Activated gamma-delta T cell (primary cell): ENCODE data around the gene FEZF1.

Experiments
- DNase-seq: peaks from one replicate; lab custom pipeline; 2025; lab: John Stamatoyannopoulos, UW

The FEZF1 gene

DNA sequence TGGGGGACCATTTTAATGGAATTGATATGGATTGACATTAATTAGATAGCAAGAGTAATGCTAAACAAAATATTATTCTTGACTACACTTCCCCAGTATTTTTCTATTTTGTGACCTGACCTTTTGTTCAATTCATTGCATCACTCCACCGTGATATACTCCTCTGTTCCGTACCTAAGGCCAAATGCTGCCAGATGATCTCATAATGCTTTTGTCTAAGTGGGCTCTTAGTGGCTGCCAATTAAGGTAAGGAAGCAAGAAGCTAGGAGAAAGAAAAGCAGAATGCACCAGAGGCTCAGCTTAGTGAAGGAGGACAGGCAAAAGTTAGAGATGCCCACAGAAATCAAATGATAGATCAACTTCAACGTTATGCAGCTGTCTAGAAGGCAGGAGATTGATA is 36.4 kb downstream of the FEZF1 start:
- DNase-seq: no peak

DNA sequence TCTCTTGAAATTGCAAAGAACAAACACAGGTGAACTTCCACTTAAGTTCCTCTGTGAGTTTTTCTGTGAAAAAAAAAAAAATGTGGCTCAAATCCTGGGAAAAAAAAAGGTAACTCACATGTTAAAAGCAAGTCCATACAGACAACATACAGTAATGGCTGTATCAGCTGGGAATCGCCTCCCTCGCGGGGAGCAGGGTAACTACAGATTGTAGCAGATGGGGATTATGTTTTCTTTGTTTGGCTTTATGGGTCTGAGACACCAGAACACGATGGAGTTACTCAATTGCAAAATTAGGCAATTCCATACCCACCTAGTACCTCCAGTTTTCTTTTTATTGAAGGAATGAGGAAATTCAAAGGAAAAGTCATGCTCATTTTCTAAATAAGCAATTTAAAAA is 42.3 kb downstream of the FEZF1 start:
- DNase-seq: no peak

DNA sequence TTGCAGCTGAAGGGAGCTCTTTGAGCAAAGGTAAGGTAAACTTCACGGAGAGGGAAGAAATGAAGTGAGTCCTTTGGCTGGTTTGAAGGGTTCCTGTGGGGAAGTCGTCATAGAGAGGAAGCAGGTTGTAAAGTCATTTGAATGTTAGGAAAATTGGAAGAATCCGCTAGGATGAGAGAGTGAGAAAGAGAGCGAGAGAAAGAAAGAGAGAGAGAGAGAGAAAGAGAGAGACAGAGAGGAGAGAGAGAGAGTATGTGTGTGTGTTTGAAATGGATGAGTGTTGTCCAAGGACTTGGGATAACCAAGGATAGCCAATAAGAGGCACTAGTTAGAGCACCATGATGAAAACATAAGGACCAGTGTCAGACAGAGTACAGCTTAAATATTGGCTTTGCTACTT is 43.1 kb downstream of the FEZF1 start:
- DNase-seq: no peak

DNA sequence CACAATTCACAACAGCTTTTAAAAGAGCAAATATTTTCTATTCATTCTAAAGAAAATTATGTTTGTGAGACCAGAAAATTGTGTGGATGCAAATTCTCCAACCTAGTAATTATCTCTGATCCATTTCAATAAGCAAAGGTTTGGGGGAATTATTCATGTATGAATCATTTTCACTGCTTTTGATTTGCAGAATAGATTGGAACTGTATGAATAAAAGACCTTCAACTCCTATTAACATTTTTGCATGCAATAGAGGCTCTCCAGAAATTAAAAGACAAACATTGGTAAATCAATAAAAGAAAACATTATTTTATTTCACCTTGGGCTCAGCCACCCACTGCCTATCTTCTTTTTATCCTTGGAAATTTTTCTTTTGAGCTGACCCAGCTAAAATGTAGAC is 43.5 kb downstream of the FEZF1 start:
- DNase-seq: no peak

DNA sequence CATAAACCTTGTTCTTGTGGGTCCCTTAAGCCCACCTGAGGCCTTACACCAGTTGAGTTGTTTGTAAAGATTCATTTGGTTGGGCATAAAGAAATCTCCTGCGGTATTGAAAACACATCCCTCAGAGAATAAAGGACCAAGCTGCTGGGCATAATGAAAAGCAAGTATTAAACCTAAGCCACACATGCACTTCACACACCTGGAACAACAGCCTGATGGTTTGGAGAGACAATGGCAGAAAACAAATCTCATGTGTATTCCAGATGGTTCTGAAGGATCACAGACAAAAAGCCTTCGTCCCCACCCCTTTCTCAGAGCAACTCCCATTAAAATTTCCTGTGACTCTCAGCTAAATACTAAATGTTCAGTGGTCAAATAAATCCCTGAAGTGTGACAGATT is 44.2 kb downstream of the FEZF1 start:
- DNase-seq: no peak

DNA sequence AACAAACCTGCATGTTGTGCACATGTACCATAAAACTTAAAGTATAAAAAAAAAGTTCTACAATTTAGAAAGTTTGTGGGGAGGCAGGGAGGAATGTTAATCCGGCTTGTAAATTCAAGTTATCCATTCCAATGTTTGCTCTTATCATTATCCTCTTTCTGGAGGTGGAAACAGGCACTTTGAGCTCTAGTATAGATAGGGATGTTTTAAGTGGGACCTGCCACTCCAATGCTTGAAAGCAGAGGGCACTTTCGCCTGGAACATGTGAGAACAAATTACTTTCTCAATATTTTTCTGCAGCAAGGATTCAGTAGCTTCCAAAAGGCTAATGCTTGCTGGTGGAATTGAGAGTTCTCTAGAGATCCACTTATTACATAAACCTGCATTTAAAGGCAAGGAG is 45.6 kb downstream of the FEZF1 start:
- DNase-seq: no peak

DNA sequence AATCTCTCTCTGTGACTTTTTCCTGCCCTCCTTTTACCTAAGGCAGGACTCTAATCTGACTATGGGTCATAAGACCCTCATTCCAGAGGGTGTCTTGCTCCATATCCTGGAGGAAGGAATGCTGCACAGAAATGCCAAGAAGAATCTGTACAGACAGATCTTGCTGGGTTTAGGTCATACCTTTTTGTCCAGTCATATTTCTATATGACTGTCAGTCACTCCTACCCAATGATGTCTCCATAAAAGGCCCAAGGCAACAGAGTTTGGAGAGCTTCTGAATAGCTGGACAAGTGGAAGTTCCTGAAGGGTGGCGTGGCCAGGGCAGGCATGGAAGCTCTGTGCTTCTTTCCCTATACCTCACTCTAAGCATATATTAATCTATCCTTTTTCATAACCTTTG is 47.5 kb downstream of the FEZF1 start:
- no peak for DNase-seq

DNA sequence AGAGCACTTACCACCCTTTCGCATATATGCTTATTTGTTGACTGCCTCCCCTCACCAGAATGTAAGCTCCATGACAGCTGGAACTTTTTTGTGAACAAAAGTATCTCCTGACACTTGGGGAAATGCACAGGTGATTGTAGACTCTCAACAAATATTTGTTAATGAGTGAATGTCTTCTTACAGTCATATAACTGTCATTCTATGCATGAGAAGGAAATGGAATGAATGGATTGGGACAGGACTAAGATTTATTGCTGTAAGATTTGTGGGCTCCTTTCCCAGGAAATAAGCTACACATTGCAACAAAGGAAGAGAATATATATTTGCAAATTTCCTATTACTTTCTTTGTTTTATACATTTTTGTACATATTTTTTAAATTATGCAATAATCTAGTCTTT is 48.5 kb downstream of the FEZF1 start:
- DNase-seq: no peak

DNA sequence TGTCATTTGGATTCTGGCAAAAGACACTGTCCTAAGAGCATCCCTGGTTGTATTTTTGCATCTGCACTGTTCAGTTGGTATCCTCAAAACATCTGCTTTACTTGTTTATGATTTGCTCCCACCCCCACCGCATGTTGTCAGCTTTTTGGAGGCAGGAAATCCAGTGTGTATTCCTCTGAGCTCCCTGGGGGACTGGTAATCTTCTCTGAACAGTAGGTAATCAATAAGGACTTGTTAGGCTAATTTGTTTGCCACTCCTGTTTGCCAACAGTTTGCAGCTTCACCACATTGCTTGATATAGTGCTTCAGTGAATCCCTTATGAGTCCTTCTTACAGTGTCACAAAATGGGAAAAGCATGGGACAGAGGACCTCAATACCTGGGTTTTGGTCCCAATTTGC is 49.1 kb downstream of the FEZF1 start:
- no peak for DNase-seq
